Measurements from ENCODE around the gene AGT.
"Not testable (repeated sequence)": the region's sequence is repeated elsewhere in the genome, so short reads cannot be mapped to it uniquely, and the experiment has no call there.

Gene AGT

GRCh38 chr1:230745071-230745470, 31.1 kb upstream of the AGT start:
- FAIRE-seq, result no peak
- no peak for DNase-seq (ENCODE audit: insufficient read length, low spot score)

GRCh38 chr1:230744382-230744781, 30.5 kb upstream of the AGT start:
- FAIRE-seq (no peak), DNase-seq (ENCODE audit: insufficient read length, low spot score) (no peak)

- no peak for DNase-seq (ENCODE audit: insufficient read length, low spot score)
- no peak for FAIRE-seq
Observed at GRCh38 chr1:230743899-230744298, 30.0 kb upstream of the AGT start.

- FAIRE-seq (no peak), DNase-seq (ENCODE audit: insufficient read length, low spot score) (no peak)
Observed at GRCh38 chr1:230739564-230740290, 25.8 kb upstream of the AGT start.

GRCh38 chr1:230737622-230738262, 23.8 kb upstream of the AGT start:
- FAIRE-seq, result no peak
- no peak for DNase-seq (ENCODE audit: insufficient read length, low spot score)

- no peak for DNase-seq (ENCODE audit: insufficient read length, low spot score)
- FAIRE-seq, result no peak
Observed at GRCh38 chr1:230735447-230735846, 21.5 kb upstream of the AGT start.

- FAIRE-seq, result no peak
- DNase-seq (ENCODE audit: insufficient read length, low spot score), result no peak
Observed at GRCh38 chr1:230730977-230731376, 17.1 kb upstream of the AGT start.

- DNase-seq (ENCODE audit: insufficient read length, low spot score) (no peak), FAIRE-seq (no peak)
Observed at GRCh38 chr1:230728710-230729392, 14.9 kb upstream of the AGT start.

GRCh38 chr1:230725256-230726012, 11.5 kb upstream of the AGT start:
- DNase-seq (ENCODE audit: insufficient read length, low spot score) (no peak), FAIRE-seq (no peak)

- DNase-seq (ENCODE audit: insufficient read length, low spot score); FAIRE-seq: not testable (repeated sequence)
Observed at GRCh38 chr1:230721849-230722522, 8.1 kb upstream of the AGT start.

- no peak for FAIRE-seq
- no peak for DNase-seq (ENCODE audit: insufficient read length, low spot score)
Observed at GRCh38 chr1:230717251-230717650, 3.3 kb upstream of the AGT start.

GRCh38 chr1:230716453-230716852, 2.5 kb upstream of the AGT start:
- not testable (repeated sequence) for FAIRE-seq; DNase-seq (ENCODE audit: insufficient read length, low spot score)

GRCh38 chr1:230715510-230715909, 1.6 kb upstream of the AGT start:
- DNase-seq (ENCODE audit: insufficient read length, low spot score) (no peak), FAIRE-seq (no peak)

- DNase-seq (ENCODE audit: insufficient read length, low spot score), result no peak
- FAIRE-seq, result no peak
Observed at GRCh38 chr1:230713547-230713914, 391 bp downstream of the AGT start.

- DNase-seq (ENCODE audit: insufficient read length, low spot score) (no peak), FAIRE-seq (no peak)
Observed at GRCh38 chr1:230713138-230713537, 784 bp downstream of the AGT start.

GRCh38 chr1:230712470-230712942, 1.4 kb downstream of the AGT start:
- FAIRE-seq (no peak), DNase-seq (ENCODE audit: insufficient read length, low spot score) (no peak)

GRCh38 chr1:230711245-230711644, 2.7 kb downstream of the AGT start:
- FAIRE-seq (no peak), DNase-seq (ENCODE audit: insufficient read length, low spot score) (no peak)

GRCh38 chr1:230710543-230710904, 3.4 kb downstream of the AGT start:
- FAIRE-seq, result no peak

GRCh38 chr1:230709619-230710542, 4.0 kb downstream of the AGT start:
- no peak for FAIRE-seq
- no peak for DNase-seq (ENCODE audit: insufficient read length, low spot score)

More at GRCh38 chr1:230710543-230710904, 3.4 kb downstream of the AGT start:
- no peak for DNase-seq (ENCODE audit: insufficient read length, low spot score)

Measured in HTR-8/SVneo (cell line).